ENCODE data around the gene FRK. TPM values are rescaled to one million over a fixed set of nuclear protein-coding genes. Genes with fewer than 3 reads are reported as not detected.
"Not testable (repeated sequence)": the region's sequence is repeated elsewhere in the genome, so short reads cannot be mapped to it uniquely, and the experiment has no call there.

Gene FRK
- total RNA-seq, 2 experiments from 2014 or later: 0.03 TPM

DNA sequence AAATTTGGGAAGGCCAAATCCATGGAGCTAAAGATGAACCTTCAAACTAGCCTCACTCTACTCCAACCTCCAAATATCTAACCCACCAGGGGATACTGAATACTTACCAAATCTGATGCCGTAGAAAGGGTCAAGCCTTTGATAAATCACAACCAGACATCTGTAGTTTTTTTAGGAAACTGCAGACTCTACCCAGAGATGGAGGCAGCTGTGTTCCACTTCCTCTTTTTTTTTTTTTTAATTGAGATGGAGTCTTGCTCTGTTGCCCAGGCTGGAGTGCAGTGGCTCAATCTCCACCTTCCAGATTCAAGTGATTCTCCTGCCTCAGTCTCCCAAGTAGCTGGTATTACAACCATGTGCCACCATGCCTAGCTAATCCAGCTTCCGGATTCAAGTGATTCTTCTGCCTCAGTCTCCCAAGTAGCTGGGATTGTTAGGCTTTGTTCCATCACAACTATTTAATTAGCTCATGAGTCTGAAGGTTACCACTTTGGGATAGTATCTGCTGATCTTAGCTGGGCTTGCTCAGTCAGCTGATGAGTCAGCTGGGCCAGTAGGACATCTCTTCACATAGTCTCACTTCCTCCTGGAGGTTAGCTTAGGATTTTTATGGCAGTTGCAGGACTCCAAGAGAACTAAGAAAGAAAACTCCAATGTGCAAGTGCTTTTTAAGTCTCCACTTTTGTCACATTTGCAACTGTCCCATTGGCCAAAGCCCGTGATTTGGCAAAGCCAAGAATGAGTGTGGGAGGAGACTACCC, 13.3 kb downstream of the FRK start:
- no peak for DNase-seq
- ChIA-PET POLR2A (no interaction called here), CTCF (interaction anchor here (1.1 kb wide), 1 partner anchor 31 kb away, joined by 3 read pairs; no protein-coding TSS in a partner anchor)
- Mint-ChIP-seq H3K9me3 (ENCODE audit: insufficient read depth) (no peaks in the 10 kb centered on the region), H3K4me1 (ENCODE audit: low read depth) (no peaks in the 10 kb centered on the region), H3K4me3 (no peak overlapping the region), H3K27me3 (ENCODE audit: low read depth) (peaks cover 6% of the 10 kb centered on the region), H3K36me3 (ENCODE audit: low read depth) (no peaks in the 10 kb centered on the region), H3K27ac (no peak overlapping the region)
- ATAC-seq: no peak

GRCh38 chr6:116046737-116047136, 14.0 kb downstream of the FRK start:
- POLR2A ChIA-PET: no interaction called here
- CTCF ChIA-PET: interaction anchor here (1.1 kb wide), 1 partner anchor 31 kb away, joined by 3 read pairs; no protein-coding TSS in a partner anchor
- Mint-ChIP-seq H3K4me3 (no peak overlapping the region), H3K36me3 (ENCODE audit: low read depth) (no peaks in the 10 kb centered on the region), H3K27me3 (ENCODE audit: low read depth) (peaks cover 4% of the 10 kb centered on the region), H3K9me3 (ENCODE audit: insufficient read depth) (no peaks in the 10 kb centered on the region), H3K4me1 (ENCODE audit: low read depth) (no peaks in the 10 kb centered on the region), H3K27ac (no peak overlapping the region)
- ATAC-seq: no peak
- DNase-seq: no peak

GRCh38 chr6:116046272-116046671, 14.4 kb downstream of the FRK start:
- DNase-seq, POLR2A ChIA-PET: not testable (repeated sequence)

DNA sequence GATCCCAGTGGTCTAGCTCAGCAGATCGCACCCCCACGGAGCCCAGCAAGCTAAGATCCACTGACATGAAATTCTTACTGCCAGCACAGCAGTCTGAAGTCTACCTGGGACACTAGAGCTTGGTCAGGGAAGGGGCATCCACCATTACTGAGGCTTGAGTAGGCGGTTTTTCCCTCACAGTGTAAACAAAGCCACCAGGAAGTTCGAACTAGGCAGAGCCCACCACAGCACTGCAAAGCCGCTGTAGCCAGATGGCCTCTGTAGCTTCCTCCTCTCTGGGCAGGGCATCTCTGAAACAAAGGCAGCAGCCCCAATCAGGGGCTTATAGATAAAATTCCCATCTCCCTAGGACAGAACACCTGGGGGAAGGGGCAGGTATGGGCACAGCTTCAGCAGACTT, 18.8 kb downstream of the FRK start:
- no peaks in the 10 kb centered on the region for H3K36me3 Mint-ChIP-seq (ENCODE audit: low read depth)
- CTCF ChIA-PET: no interaction called here
- H3K27me3 Mint-ChIP-seq (ENCODE audit: low read depth): peaks cover 2% of the 10 kb centered on the region
- DNase-seq (no peak), ATAC-seq (no peak)
- H3K9me3 Mint-ChIP-seq (ENCODE audit: insufficient read depth): no peaks in the 10 kb centered on the region
- H3K4me1 Mint-ChIP-seq (ENCODE audit: low read depth): no peaks in the 10 kb centered on the region
- H3K4me3 Mint-ChIP-seq: no peak overlapping the region
- POLR2A ChIA-PET: no interaction called here
- no peak overlapping the region for H3K27ac Mint-ChIP-seq

More at GRCh38 chr6:116046272-116046671, 14.4 kb downstream of the FRK start:
- ATAC-seq; H3K36me3 Mint-ChIP-seq (ENCODE audit: low read depth); CTCF ChIA-PET; H3K27me3 Mint-ChIP-seq (ENCODE audit: low read depth); H3K4me1 Mint-ChIP-seq (ENCODE audit: low read depth); H3K9me3 Mint-ChIP-seq (ENCODE audit: insufficient read depth); H3K4me3 Mint-ChIP-seq; H3K27ac Mint-ChIP-seq: not testable (repeated sequence)

GRCh38 chr6:116040993-116041392, 19.7 kb downstream of the FRK start:
- H3K4me3 Mint-ChIP-seq: no peak overlapping the region

GRCh38 chr6:116036885-116037284, 23.8 kb downstream of the FRK start:
- ChIA-PET POLR2A (no interaction called here), CTCF (no interaction called here)
- Mint-ChIP-seq H3K9me3 (ENCODE audit: insufficient read depth) (no peaks in the 10 kb centered on the region), H3K27me3 (ENCODE audit: low read depth) (peaks cover 9% of the 10 kb centered on the region), H3K4me1 (ENCODE audit: low read depth) (no peaks in the 10 kb centered on the region), H3K36me3 (ENCODE audit: low read depth) (no peaks in the 10 kb centered on the region), H3K4me3 (no peak overlapping the region), H3K27ac (no peak overlapping the region)
- DNase-seq (no peak), ATAC-seq (no peak)

More at GRCh38 chr6:116040993-116041392, 19.7 kb downstream of the FRK start:
- H3K9me3 Mint-ChIP-seq (ENCODE audit: insufficient read depth): no peaks in the 10 kb centered on the region
- ChIA-PET CTCF (no interaction called here), POLR2A (no interaction called here)
- H3K4me1 Mint-ChIP-seq (ENCODE audit: low read depth): no peaks in the 10 kb centered on the region
- peaks cover 2% of the 10 kb centered on the region for H3K27me3 Mint-ChIP-seq (ENCODE audit: low read depth)
- no peak for DNase-seq
- no peaks in the 10 kb centered on the region for H3K36me3 Mint-ChIP-seq (ENCODE audit: low read depth)
- no peak overlapping the region for H3K27ac Mint-ChIP-seq
- no peak for ATAC-seq

DNA sequence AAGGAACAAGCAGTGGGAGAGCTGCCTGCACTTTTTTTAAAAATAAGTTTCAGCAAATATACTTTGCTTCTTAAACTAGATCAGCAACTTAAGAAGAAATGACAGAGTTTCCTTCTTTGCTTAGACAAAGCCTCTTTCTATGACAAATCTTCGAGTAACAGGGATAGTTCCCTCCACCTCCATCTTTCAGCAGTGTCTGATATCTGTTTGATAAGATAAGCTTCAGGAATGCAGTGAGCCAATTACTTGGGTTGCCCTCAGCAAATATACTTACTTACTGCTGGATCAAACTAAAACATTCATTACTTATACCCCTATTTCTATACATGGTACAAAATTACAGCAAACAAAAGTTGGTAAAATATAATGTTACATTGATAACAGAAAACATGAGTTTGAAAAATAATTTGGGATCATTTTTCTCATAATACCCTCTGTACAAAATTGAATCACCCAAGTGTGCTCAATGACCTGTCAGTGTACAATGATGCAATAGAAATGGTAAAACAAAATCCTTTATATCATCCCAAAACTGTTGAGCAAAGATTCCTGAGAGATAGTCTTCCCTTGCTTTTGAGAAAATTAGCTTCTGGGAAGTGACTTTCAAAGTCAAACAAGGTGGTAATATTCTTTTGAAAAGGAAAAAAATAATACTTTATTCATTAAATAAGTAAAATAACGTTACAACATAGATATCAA, 24.5 kb downstream of the FRK start:
- no peak overlapping the region for H3K27ac Mint-ChIP-seq
- POLR2A ChIA-PET: no interaction called here
- peaks cover 11% of the 10 kb centered on the region for H3K27me3 Mint-ChIP-seq (ENCODE audit: low read depth)
- no peaks in the 10 kb centered on the region for H3K4me1 Mint-ChIP-seq (ENCODE audit: low read depth)
- no peak for DNase-seq
- no peaks in the 10 kb centered on the region for H3K36me3 Mint-ChIP-seq (ENCODE audit: low read depth)
- no peak for ATAC-seq
- H3K4me3 Mint-ChIP-seq: no peak overlapping the region
- H3K9me3 Mint-ChIP-seq (ENCODE audit: insufficient read depth): no peaks in the 10 kb centered on the region
- CTCF ChIA-PET: no interaction called here

DNA sequence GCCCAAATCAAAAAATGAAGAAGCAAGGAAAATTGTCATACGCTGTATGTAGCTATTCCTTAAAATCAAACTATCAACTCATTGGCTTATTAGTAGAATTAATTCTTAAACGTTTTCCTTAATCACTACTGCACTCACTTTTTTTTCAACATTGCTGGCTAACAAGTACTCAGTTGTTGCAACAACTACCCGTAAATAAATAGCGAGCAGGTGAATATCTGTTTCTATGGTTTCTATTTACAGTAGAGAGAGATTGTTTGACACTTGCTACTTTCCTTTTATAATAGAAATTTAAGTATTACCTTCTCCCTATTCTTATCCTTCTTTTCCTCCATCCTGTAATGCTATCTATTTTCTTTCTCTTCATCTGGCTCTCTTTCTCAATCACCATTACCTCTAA, 25.1 kb downstream of the FRK start:
- DNase-seq (no peak), ATAC-seq (no peak)
- H3K4me1 Mint-ChIP-seq (ENCODE audit: low read depth): no peaks in the 10 kb centered on the region
- H3K9me3 Mint-ChIP-seq (ENCODE audit: insufficient read depth): no peaks in the 10 kb centered on the region
- H3K36me3 Mint-ChIP-seq (ENCODE audit: low read depth): no peaks in the 10 kb centered on the region
- H3K4me3 Mint-ChIP-seq: no peak overlapping the region
- ChIA-PET CTCF (no interaction called here), POLR2A (no interaction called here)
- peaks cover 11% of the 10 kb centered on the region for H3K27me3 Mint-ChIP-seq (ENCODE audit: low read depth)
- H3K27ac Mint-ChIP-seq: no peak overlapping the region

GRCh38 chr6:116034327-116034726, 26.4 kb downstream of the FRK start:
- CTCF ChIA-PET: no interaction called here
- Mint-ChIP-seq H3K36me3 (ENCODE audit: low read depth) (no peaks in the 10 kb centered on the region), H3K27me3 (ENCODE audit: low read depth) (peaks cover 11% of the 10 kb centered on the region), H3K4me1 (ENCODE audit: low read depth) (no peaks in the 10 kb centered on the region), H3K4me3 (no peak overlapping the region), H3K27ac (no peak overlapping the region), H3K9me3 (ENCODE audit: insufficient read depth) (no peaks in the 10 kb centered on the region)
- POLR2A ChIA-PET: no interaction called here
- ATAC-seq (no peak), DNase-seq (no peak)

DNA sequence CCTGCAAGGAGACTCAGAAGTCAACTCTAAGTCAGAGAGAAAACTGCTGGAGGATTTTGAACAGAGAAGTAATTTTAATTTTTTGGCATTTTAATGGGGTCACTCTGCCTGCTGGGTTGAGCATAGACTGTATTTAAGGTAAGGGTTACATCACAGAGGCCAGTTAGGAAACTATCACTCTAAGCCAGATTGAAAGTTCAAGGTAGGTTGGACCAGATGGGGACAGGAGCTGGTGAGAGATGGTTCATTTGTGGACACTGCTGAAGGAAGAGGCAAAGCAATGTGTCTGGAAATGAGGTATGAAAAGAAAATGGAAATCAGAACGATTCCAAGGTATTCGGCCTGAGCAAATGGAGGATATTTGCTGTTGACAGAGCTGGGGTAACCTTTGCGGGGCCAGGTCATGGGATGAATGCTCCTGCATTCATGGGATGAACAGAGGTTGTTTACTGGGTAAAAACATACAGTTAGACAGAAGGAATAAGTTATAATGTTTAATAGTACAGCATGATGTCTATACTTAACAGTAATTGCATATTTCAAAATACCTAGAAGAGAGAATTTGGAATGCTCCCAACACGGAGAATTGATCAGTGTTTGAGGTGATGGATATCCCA, 26.9 kb downstream of the FRK start:
- Mint-ChIP-seq H3K27ac (no peak overlapping the region), H3K4me3 (no peak overlapping the region), H3K9me3 (ENCODE audit: insufficient read depth) (no peaks in the 10 kb centered on the region), H3K27me3 (ENCODE audit: low read depth) (peaks cover 14% of the 10 kb centered on the region), H3K36me3 (ENCODE audit: low read depth) (no peaks in the 10 kb centered on the region), H3K4me1 (ENCODE audit: low read depth) (no peaks in the 10 kb centered on the region)
- no peak for ATAC-seq
- ChIA-PET POLR2A (no interaction called here), CTCF (no interaction called here)
- DNase-seq: no peak

DNA sequence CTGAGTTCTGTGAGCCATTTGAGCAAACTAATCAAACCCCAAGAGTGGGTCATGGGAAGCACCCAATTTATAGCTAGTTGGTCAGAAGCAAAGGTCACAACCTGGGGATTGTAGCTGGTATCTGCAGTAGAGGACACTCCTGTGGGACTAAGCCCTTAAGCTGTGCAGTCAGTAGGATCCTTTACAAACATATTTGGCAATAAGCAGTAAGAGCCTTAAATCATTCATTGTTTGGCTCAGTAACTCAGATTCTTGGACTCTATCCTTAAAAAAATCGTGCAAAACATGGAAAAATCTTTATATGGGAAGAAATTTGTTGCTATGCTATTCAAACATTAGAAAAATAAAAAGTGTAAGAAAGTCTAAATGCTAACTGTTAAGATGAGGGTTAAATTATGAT, 29.9 kb downstream of the FRK start:
- Mint-ChIP-seq H3K4me3 (no peak overlapping the region), H3K36me3 (ENCODE audit: low read depth) (no peaks in the 10 kb centered on the region), H3K9me3 (ENCODE audit: insufficient read depth) (no peaks in the 10 kb centered on the region), H3K27me3 (ENCODE audit: low read depth) (peaks cover 14% of the 10 kb centered on the region), H3K4me1 (ENCODE audit: low read depth) (no peaks in the 10 kb centered on the region), H3K27ac (no peak overlapping the region)
- ChIA-PET CTCF (no interaction called here), POLR2A (no interaction called here)
- no peak for DNase-seq
- ATAC-seq: no peak

GRCh38 chr6:116029535-116029934, 31.2 kb downstream of the FRK start:
- DNase-seq (no peak), ATAC-seq (no peak)
- Mint-ChIP-seq H3K9me3 (ENCODE audit: insufficient read depth) (no peaks in the 10 kb centered on the region), H3K4me1 (ENCODE audit: low read depth) (no peaks in the 10 kb centered on the region), H3K4me3 (no peak overlapping the region), H3K27ac (no peak overlapping the region), H3K27me3 (ENCODE audit: low read depth) (peaks cover 13% of the 10 kb centered on the region), H3K36me3 (ENCODE audit: low read depth) (no peaks in the 10 kb centered on the region)
- ChIA-PET CTCF (interaction anchor here (0.7 kb wide), 1 partner anchor 19 kb away, joined by 3 read pairs; no protein-coding TSS in a partner anchor), POLR2A (no interaction called here)

Data from activated CD8-positive, alpha-beta T cell treated with anti-CD3 and anti-CD28 coated beads, Interleukin-2, amount 10 ng/mL, durations not matched to agents 7 days and 5 days (primary cell).